ENCODE measurements around the gene ZNF566.

ZNF566 gene

DNA sequence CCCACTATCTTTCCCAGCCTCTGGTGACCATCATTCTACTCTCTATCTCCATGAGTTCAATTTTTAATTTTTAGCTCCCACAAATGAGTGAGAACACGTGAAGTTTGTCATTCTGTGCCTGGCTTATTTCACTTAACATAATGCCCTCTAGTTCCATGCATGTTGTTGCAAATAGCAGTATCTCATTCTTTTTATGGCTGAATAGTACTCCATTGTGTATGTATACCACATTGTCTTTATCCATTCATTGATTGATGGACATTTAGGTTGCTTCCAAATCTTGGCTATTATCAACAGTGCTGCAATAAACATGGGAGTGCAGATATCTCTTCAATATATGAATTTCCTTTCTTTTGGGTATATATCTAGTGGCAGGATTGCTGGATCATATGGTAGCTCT, 48.0 kb downstream of the ZNF566 start:
- TF ChIP-seq RAD21 (IDR thresholded peaks at IDR 0.05; ENCODE audit: low read depth): no peak

GRCh38 chr19:36436531-36436930, 52.8 kb downstream of the ZNF566 start:
- TF ChIP-seq TEAD4 (IDR thresholded peaks at IDR 0.05): no peak
- TF ChIP-seq YY1 (IDR thresholded peaks at IDR 0.05; ENCODE audit: low read depth): no peak
- no peak for TF ChIP-seq EGR1 (IDR thresholded peaks at IDR 0.05)
- TF ChIP-seq TCF12 (IDR thresholded peaks at IDR 0.05; ENCODE audit: low read depth): no peak
- no peak for TF ChIP-seq FOXM1 (IDR thresholded peaks at IDR 0.05; ENCODE audit: borderline replicate concordance, low read depth)
- TF ChIP-seq NFIC (IDR thresholded peaks at IDR 0.05): no peak
- no peak for TF ChIP-seq CEBPB (IDR thresholded peaks at IDR 0.05)
- TF ChIP-seq EP300 (IDR thresholded peaks at IDR 0.05; ENCODE audit: borderline replicate concordance): no peak
- no peak for TF ChIP-seq TAF1 (IDR thresholded peaks at IDR 0.05; ENCODE audit: low read depth)
- no peak for TF ChIP-seq CREB1 (IDR thresholded peaks at IDR 0.05; ENCODE audit: low read depth)

- TF ChIP-seq TEAD4 (IDR thresholded peaks at IDR 0.05) (no peak), TAF1 (IDR thresholded peaks at IDR 0.05; ENCODE audit: low read depth) (no peak)
Measured at GRCh38 chr19:36423925-36424324, 65.4 kb downstream of the ZNF566 start.

DNA sequence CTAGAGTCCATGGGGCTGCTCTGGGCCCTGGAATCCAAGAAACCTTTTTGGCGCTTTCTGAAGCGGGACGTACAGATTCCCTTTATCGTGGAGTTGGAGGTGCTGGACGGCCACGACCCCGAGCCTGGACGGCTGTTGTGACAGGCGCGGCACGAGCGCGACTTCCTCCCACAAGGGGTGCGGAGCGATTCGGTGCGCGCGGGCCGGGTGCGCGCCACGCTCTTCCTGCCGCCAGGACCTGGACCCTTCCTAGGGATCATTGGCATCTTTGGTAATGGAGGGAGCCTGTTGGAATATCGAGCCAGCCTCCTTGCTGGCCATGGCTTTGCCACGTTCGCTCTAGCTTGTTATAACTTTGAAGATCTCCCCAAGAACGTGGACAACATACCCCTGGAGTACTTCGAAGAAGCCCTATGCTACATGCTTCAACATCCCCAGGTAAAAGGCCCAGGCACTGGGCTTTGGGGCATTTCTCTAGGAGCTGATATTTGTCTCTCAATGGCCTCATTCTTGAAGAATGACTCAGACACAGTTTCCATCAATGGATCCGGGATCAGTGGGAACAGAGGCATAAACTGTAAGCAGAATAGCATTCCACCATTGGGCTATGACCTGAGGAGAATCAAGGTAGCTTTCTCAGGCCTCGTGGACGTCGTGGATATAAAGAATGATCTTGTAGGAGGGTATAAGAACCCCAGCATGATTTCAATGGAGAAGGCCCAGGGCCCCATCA, 67.4 kb downstream of the ZNF566 start:
- TF ChIP-seq, protein P1, sequence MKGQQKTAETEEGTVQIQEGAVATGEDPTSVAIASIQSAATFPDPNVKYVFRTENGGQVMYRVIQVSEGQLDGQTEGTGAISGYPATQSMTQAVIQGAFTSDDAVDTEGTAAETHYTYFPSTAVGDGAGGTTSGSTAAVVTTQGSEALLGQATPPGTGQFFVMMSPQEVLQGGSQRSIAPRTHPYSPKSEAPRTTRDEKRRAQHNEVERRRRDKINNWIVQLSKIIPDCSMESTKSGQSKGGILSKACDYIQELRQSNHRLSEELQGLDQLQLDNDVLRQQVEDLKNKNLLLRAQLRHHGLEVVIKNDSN (IDR thresholded peaks at IDR 0.05): no peak
- no peak for TF ChIP-seq TCF12 (IDR thresholded peaks at IDR 0.05; ENCODE audit: low read depth)
- no peak for TF ChIP-seq ZBTB7A (IDR thresholded peaks at IDR 0.05; ENCODE audit: low read depth)
- no peak for TF ChIP-seq TEAD4 (IDR thresholded peaks at IDR 0.05)
- no peak for TF ChIP-seq RAD21 (IDR thresholded peaks at IDR 0.05; ENCODE audit: low read depth)
- TF ChIP-seq CREB1 (IDR thresholded peaks at IDR 0.05; ENCODE audit: low read depth): no peak
- no peak for TF ChIP-seq CEBPB (IDR thresholded peaks at IDR 0.05)
- no peak for TF ChIP-seq YY1 (IDR thresholded peaks at IDR 0.05; ENCODE audit: low read depth)
- TF ChIP-seq FOXM1 (IDR thresholded peaks at IDR 0.05; ENCODE audit: borderline replicate concordance, low read depth): no peak
- TF ChIP-seq MAX (IDR thresholded peaks at IDR 0.05): no peak
- no peak for TF ChIP-seq TAF1 (IDR thresholded peaks at IDR 0.05; ENCODE audit: low read depth)
- no peak for TF ChIP-seq EP300 (IDR thresholded peaks at IDR 0.05; ENCODE audit: borderline replicate concordance)
- TF ChIP-seq EGR1 (IDR thresholded peaks at IDR 0.05): no peak
- no peak for TF ChIP-seq REST (IDR thresholded peaks at IDR 0.05; ENCODE audit: low read depth)
- TF ChIP-seq NFIC (IDR thresholded peaks at IDR 0.05): no peak

DNA sequence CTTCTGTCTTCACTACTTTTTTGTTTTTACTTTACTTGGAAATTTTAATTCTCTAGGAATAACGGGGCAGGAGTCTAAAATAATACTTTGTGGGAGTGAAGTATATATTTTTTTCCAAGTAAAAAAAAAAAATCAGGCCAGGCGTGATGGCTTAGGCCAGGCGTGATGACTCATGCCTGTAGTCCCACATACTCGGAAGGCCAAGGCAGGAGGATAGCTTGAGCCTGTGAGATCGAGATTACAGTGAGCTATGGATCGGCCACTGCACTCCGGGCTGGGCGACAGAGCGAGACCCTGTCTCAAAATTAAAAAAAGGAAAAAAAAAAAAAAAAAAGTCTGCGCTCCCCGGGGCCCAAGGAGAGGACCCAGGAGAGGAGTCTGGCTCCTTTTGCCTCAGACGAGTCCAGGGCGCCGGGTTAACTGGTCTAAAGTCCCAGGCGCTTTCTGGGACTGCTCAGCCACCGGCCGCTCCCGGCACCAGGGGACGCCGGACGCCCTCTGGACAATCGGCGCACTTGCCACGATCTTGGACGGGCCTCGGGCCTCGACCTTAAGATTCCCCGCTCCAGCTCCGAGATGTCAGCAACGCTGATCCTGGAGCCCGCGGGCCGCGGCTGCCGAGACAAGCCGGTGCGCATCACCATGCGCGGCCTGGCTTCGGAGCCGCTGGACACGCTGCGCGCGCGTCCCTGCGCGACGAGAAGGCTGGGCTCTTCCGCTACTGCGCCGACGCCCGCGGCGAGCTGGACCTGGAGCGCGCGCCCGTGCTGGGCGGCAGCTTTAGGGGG, 68.2 kb downstream of the ZNF566 start:
- no peak for TF ChIP-seq ZBTB7A (IDR thresholded peaks at IDR 0.05; ENCODE audit: low read depth)
- TF ChIP-seq TCF12 (IDR thresholded peaks at IDR 0.05; ENCODE audit: low read depth): no peak
- TF ChIP-seq TEAD4 (IDR thresholded peaks at IDR 0.05): no peak
- TF ChIP-seq REST (IDR thresholded peaks at IDR 0.05; ENCODE audit: low read depth): no peak
- TF ChIP-seq TAF1 (IDR thresholded peaks at IDR 0.05; ENCODE audit: low read depth): no peak

DNA sequence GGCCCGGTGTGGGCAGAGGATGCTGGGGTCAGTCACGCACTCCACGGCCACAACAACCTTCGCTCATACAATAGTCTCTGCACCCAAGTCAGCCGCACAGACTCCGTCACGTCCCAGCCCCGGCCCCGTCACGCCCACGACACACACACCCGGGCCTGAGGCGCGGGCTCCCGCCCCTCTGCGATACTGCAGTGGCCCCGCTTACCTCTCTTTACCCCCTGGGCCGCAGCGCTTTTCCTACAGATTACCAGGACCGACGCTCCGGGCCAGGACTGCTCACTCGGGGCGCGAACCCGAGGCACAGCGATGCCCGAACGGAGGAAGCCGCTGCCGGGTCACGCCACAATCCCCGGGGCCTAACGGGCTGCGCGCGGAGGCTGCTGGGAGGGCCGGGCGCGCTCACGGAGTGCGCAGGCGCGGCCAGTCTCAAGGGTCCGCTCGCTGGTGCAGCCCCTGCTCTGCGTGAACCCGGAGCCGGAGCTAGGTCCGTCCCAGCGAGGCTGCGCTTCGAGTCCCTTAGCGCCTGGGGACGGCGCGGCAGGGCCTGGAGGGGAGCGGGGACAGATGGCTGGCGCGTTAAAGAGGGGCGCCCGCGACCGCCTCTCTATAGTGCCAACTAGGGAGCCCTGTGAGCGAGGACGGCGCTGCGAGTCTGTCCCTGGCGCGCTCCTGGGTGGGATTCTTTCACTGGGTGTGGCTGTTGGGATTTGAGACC, 70.9 kb downstream of the ZNF566 start, which contains the start of gene ZFP82:
Gene ZFP82 (minus strand): TSS at position 358 of the 715 bp plus-strand sequence. CDS start 8,855 bp downstream, outside the sequence.
- TF ChIP-seq EGR1 (IDR thresholded peaks at IDR 0.05) (no peak), FOXM1 (IDR thresholded peaks at IDR 0.05; ENCODE audit: borderline replicate concordance, low read depth) (no peak), RAD21 (IDR thresholded peaks at IDR 0.05; ENCODE audit: low read depth) (no peak), YY1 (IDR thresholded peaks at IDR 0.05; ENCODE audit: low read depth) (no peak), NFIC (IDR thresholded peaks at IDR 0.05) (no peak), TCF12 (IDR thresholded peaks at IDR 0.05; ENCODE audit: low read depth) (0 out of 2 replicates have a peak, but pooled peaks have one; percentile 18), ZBTB7A (IDR thresholded peaks at IDR 0.05; ENCODE audit: low read depth) (no peak), REST (IDR thresholded peaks at IDR 0.05; ENCODE audit: low read depth) (no peak), TEAD4 (IDR thresholded peaks at IDR 0.05) (no peak), MAX (IDR thresholded peaks at IDR 0.05) (peak; percentile 45; the same call in 1 of the 2 replicates), TAF1 (IDR thresholded peaks at IDR 0.05; ENCODE audit: low read depth) (peak; percentile 21; the same call in 1 of the 2 replicates), CREB1 (IDR thresholded peaks at IDR 0.05; ENCODE audit: low read depth) (no peak)
- TF ChIP-seq, protein P1 (IDR thresholded peaks at IDR 0.05): 0 out of 2 replicates have a peak, but pooled peaks have one; percentile 4
